NT2/D1 (cell line): ENCODE results near the gene LNPK.
"Not testable (repeated sequence)": the region's sequence is repeated elsewhere in the genome, so short reads cannot be mapped to it uniquely, and the experiment has no call there.

Experiments used
- DNase-seq: peaks from one replicate; pipeline ENCODE4 v3.0.0-alpha.2; 2011; ENCODE audit warnings: low read depth, low spot score
- H3K27me3 ChIP-seq: 2 replicates; pipeline ENCODE4 v1.6.0; 2011; ENCODE audit warnings: mild to moderate bottlenecking; ENCODE audit not compliant: insufficient read length, insufficient read depth
- H3K36me3 ChIP-seq: 2 replicates; pipeline ENCODE4 v1.6.1; 2011; ENCODE audit warnings: mild to moderate bottlenecking, low read length, mixed read lengths; ENCODE audit not compliant: insufficient read depth, insufficient read length
- H3K4me1 ChIP-seq: 2 replicates; pipeline ENCODE4 v1.5.1; 2011; ENCODE audit not compliant: insufficient read depth, insufficient read length
- H3K4me3 ChIP-seq: 2 replicates; pipeline ENCODE4 v1.5.1; 2011; ENCODE audit warnings: low read depth; ENCODE audit not compliant: insufficient read length
- H3K9ac ChIP-seq: 2 replicates; pipeline ENCODE4 v1.6.0; 2011; ENCODE audit warnings: low read depth; ENCODE audit not compliant: insufficient read length
- H3K9me3 ChIP-seq: 2 replicates; pipeline ENCODE4 v1.5.1; 2011; ENCODE audit warnings: mild to moderate bottlenecking, low read length; ENCODE audit not compliant: insufficient read depth
- SUZ12 ChIP-seq: IDR thresholded peaks from 2 replicates; pipeline ENCODE4 v1.6.1; 2011; ENCODE audit not compliant: insufficient read length, insufficient read depth; ENCODE audit errors: extremely low read depth
- YY1 ChIP-seq: IDR thresholded peaks from 2 replicates; pipeline ENCODE4 v1.6.1; 2011; ENCODE audit not compliant: insufficient read length, insufficient read depth
- ZNF274 ChIP-seq: IDR thresholded peaks from 2 replicates; pipeline ENCODE4 v1.6.1; 2011; ENCODE audit warnings: mild to moderate bottlenecking, low read depth, low read length

The LNPK gene

DNA sequence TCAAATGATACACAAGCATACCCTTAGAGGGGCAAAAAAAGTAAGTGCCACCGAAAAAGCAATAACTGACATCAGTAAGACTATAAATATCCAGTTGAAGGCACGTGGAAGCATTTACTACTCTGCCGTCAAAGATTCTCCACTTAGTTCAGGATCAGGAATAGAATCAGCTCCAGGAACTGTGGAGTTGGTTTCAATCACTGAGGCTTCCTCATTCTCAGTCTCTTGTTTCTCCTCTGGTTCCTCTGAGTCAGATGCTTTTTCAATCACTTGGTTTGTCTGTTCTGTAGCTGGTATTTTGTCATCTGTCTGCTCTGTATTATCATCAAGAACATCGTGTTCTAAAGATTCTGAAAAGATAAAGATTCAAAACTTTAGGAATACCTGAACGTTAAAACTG, 72.2 kb downstream of the LNPK start:
- no peak for DNase-seq
- H3K4me1 ChIP-seq, result no peaks in the 10 kb centered on the region
- H3K4me3 ChIP-seq, result no peak overlapping the region
- H3K36me3 ChIP-seq, result peaks cover 5% of the 10 kb centered on the region
- no peaks in the 10 kb centered on the region for H3K9me3 ChIP-seq
- no peak for TF ChIP-seq ZNF274
- no peak for TF ChIP-seq SUZ12
- TF ChIP-seq YY1, result no peak
- no peak overlapping the region for H3K9ac ChIP-seq
- H3K27me3 ChIP-seq, result no peaks in the 10 kb centered on the region

DNA sequence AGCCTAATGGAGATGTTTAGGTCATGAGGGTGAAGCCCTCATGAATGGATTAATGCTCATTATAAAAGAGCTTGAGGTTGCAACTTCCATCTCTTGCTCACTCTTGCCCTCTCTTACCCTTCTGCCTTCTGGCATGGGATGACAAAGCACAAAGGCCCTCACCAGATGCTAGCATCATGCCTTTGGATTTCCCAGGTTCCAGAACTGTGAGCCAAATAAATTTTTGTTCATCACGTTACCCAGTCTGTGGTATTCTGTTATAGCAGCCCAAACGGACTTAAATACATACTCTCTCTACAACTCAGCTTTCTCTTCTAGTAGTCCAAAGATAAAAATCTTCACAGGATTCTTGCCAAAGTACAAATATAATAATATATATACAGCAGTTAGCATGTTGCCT, 75.8 kb downstream of the LNPK start:
- Histone ChIP-seq H3K36me3 (no peaks in the 10 kb centered on the region), H3K9me3 (no peaks in the 10 kb centered on the region), H3K4me3 (no peak overlapping the region), H3K27me3 (no peaks in the 10 kb centered on the region), H3K4me1 (no peaks in the 10 kb centered on the region), H3K9ac (no peak overlapping the region)
- no peak for DNase-seq
- TF ChIP-seq SUZ12, result no peak
- TF ChIP-seq ZNF274, result no peak
- TF ChIP-seq YY1, result no peak

DNA sequence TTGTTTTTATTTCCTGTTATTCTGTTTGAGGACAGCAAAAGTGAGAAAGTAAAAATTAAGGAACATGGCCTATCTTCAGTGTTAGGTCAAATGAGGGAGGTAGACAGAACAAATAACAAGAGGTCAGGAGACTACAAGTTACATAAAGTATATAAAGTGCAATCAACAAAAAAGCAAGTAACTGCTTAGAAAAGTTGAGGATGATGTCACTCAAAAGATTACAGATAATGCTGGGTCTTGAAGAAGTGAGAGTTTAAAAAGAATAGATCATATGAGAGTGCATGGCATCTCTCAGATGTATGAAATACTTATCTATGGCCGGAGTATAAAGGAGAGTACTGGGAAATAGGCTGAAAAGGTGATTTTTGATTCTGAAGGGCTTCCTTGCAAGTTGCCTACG, 79.9 kb downstream of the LNPK start:
- Histone ChIP-seq H3K4me1 (no peaks in the 10 kb centered on the region), H3K27me3 (no peaks in the 10 kb centered on the region), H3K36me3 (no peaks in the 10 kb centered on the region), H3K9ac (no peak overlapping the region), H3K4me3 (no peak overlapping the region), H3K9me3 (no peaks in the 10 kb centered on the region)
- DNase-seq, result no peak
- TF ChIP-seq YY1, result no peak
- no peak for TF ChIP-seq ZNF274
- no peak for TF ChIP-seq SUZ12

DNA sequence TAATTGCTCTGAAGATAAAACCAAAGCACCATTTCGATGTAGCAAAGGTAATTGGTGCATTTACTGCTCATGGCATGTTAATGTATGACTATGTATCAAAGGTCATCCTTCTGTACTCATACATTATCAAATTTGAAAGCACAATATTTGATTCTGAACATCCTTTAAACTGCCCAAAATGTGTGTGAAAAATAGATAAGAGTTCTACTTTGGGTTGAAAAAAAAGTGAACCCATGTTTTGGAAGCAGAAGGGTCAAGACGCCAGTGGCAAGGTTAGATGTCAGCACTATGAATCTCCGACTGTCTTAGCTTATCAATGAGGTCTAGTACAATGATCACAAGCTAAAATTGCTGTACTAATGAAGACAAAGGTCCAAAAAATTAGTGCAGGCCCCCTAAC, 83.1 kb downstream of the LNPK start:
- Histone ChIP-seq H3K9me3 (no peaks in the 10 kb centered on the region), H3K9ac (no peak overlapping the region), H3K36me3 (no peaks in the 10 kb centered on the region), H3K4me1 (no peaks in the 10 kb centered on the region), H3K27me3 (no peaks in the 10 kb centered on the region), H3K4me3 (no peak overlapping the region)
- no peak for DNase-seq
- TF ChIP-seq ZNF274 (no peak), SUZ12 (no peak), YY1 (no peak)

DNA sequence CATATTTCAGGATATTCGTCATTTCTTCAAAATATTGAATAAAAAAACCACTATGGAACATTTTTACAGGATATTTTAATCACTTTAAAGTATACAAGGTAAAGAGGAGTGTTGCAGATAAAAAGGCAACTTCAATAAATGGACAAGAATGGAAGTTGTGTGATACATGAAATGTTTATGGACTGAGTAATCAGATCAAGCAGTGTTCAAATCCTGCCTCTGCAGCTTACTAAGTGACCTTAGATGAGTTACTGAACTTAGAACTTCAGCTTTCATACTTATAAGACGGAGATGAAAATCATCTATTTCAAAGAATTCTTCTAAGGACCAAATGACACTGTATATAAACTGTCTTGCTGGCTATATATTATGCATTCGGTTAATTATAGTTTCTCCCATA, 87.2 kb downstream of the LNPK start:
- TF ChIP-seq YY1 (no peak), ZNF274 (no peak), SUZ12 (no peak)
- H3K36me3 ChIP-seq, result no peaks in the 10 kb centered on the region
- no peaks in the 10 kb centered on the region for H3K27me3 ChIP-seq
- no peaks in the 10 kb centered on the region for H3K9me3 ChIP-seq
- H3K9ac ChIP-seq, result no peak overlapping the region
- no peak for DNase-seq
- H3K4me1 ChIP-seq, result no peaks in the 10 kb centered on the region
- H3K4me3 ChIP-seq, result no peak overlapping the region

DNA sequence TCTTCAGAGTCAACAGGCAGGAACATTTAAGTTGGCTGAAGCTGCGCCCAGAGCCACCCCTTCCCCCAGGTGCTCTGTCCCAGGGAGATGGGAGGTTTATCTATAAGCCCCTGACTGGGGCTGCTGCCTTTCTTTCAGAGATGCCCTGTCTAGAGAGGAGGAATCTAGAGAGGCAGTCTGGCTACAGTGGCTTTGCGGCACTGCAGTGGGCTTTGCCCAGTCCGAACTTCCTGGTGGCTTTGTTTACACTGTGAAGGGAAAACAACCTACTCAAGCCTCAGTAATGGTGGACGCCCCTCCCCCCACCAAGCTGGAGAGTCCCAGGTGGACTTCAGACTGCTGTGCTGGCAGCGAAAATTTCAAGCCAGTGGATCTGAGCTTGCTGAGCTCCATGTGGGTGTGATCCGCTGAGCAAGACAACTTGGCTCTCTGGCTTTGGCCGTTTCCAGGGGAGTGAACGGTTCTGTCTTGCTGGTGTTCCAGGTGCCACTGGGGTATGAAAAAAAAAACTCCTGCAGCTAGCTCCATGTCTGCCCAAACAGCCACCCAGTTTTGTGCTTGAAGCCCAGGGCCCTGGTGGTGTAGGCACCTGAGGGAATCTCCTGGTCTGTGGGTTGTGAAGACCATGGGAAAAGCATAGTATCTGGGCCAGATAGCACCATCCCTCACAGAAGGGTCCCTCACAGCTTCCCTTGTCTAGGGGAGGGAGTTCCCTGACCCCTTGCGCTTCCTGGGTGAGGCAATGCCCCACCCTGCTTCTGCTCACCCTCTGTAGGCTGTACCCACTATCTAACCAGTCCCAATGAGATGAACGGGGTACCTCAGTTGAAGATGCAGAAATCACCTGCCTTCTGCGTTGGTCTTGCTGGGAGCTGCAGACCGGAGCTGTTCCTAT, 88.0 kb downstream of the LNPK start:
- H3K9ac ChIP-seq, H3K36me3 ChIP-seq, H3K9me3 ChIP-seq, H3K27me3 ChIP-seq, H3K4me3 ChIP-seq, H3K4me1 ChIP-seq, DNase-seq: not testable (repeated sequence)

DNA sequence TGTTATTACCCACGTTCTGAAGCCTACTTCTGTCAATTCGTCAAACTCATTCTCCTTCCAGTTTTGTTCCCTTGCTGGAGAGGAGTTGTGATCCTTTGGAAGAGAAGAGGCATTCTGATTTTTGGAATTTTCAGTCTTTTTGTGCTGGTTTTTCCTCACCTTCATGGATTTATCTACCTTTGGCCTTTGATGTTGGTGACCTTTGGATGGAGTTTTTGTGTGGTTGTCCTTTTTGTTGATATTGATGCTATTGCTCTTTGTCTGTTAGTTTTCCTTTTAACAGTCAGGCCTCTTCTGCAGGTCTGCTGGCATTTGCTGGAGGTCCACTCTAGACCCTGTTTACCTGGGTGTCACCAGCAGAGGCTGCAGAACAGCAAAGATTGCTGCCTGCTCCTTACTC, 88.8 kb downstream of the LNPK start:
- not testable (repeated sequence) for H3K27me3 ChIP-seq, H3K9ac ChIP-seq, H3K4me1 ChIP-seq, DNase-seq, H3K9me3 ChIP-seq, H3K4me3 ChIP-seq, H3K36me3 ChIP-seq

DNA sequence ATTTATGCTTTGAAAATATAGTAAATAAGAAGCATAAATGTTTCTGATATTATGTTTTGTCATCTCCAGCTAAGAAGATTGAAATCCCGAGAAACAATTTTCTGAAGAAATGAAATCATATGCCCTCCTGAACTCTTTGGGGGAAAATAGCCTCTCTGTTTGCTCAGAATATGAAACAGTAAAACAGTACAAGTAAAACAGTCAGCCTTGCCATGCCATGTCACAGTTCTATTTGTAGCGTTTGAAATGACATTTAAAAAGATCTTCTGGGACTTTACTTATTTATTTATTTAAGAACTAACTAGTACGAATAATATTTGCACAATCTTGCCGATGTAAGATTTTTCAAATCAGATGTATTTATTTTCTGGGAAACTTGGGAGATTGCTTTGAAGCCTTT, 98.0 kb downstream of the LNPK start:
- Histone ChIP-seq H3K4me3 (no peak overlapping the region), H3K9me3 (no peaks in the 10 kb centered on the region), H3K4me1 (no peaks in the 10 kb centered on the region), H3K9ac (no peak overlapping the region), H3K36me3 (no peaks in the 10 kb centered on the region), H3K27me3 (no peaks in the 10 kb centered on the region)
- no peak for TF ChIP-seq ZNF274
- DNase-seq, result no peak
